A673 (cell line): ENCODE results near the gene SEMA3E. TPM values are rescaled to one million over a fixed set of nuclear protein-coding genes. Genes with fewer than 3 reads are reported as not detected.

Experiments used
- BruUV-seq: library from RNA; stranded (reverse); fragments of 400-500 nt; replicated peaks from 2 replicates; lab custom pipeline; 2021; lab: Mats Ljungman, UMichigan
- CTCF ChIA-PET: fragments of 300-600 bp; sonication (Branson Sonifier 250); formaldehyde crosslinking; loops from one replicate; lab custom pipeline; 2022; ENCODE audit warnings: antibody characterized with exemption; lab: Charles Lee
- POLR2A ChIA-PET: fragments of 300-600 bp; sonication (Branson Sonifier 250); formaldehyde crosslinking; loops from one replicate; lab custom pipeline; 2022; ENCODE audit warnings: antibody characterized with exemption; ENCODE audit not compliant: low non-redundant PET; lab: Charles Lee
- DNase-seq: peaks from one replicate; pipeline ENCODE4 v3.0.0-alpha.2; 2015; ENCODE audit warnings: low spot score
- H3K27ac ChIP-seq: fragments of 200-600 bp; sonication (generic); 2 replicates; pipeline ENCODE4 v1.5.1; 2016; ENCODE audit warnings: mixed run types, low read depth, mild to moderate bottlenecking, mixed read lengths, antibody characterized with exemption, low read length; ENCODE audit not compliant: poor library complexity, severe bottlenecking
- H3K27me3 ChIP-seq: fragments of 200-600 bp; sonication (generic); replicated peaks from 2 replicates; pipeline ENCODE4 v1.6.1; 2017; ENCODE audit warnings: mixed run types, low read depth, mild to moderate bottlenecking, mixed read lengths, antibody characterized with exemption, low read length; ENCODE audit not compliant: insufficient read depth, poor library complexity
- H3K36me3 ChIP-seq: fragments of 200-600 bp; sonication (generic); 2 replicates; pipeline ENCODE4 v1.6.1; 2016; ENCODE audit warnings: mixed run types, mild to moderate bottlenecking, mixed read lengths, antibody characterized with exemption, low read length; ENCODE audit not compliant: insufficient read depth, poor library complexity, severe bottlenecking
- H3K4me1 ChIP-seq: fragments of 200-600 bp; sonication (generic); 2 replicates; pipeline ENCODE4 v1.6.1; 2017; ENCODE audit warnings: mixed run types, mild to moderate bottlenecking, mixed read lengths, antibody characterized with exemption, low read length; ENCODE audit not compliant: insufficient read depth, poor library complexity, severe bottlenecking
- H3K4me3 ChIP-seq: fragments of 200-600 bp; sonication (generic); 2 replicates; pipeline ENCODE4 v1.5.1; 2016; ENCODE audit warnings: low read depth, mixed run types, mild to moderate bottlenecking, mixed read lengths, low read length; ENCODE audit not compliant: poor library complexity, severe bottlenecking
- H3K9me3 ChIP-seq: fragments of 200-600 bp; sonication (generic); 2 replicates; pipeline ENCODE4 v1.6.1; 2016; ENCODE audit warnings: mixed run types, low read depth, mild to moderate bottlenecking, mixed read lengths, antibody characterized with exemption, low read length; ENCODE audit not compliant: poor library complexity, severe bottlenecking
- CTCF ChIP-seq: fragments of 300-800, 200-600 bp; sonication (generic); conservative IDR thresholded peaks from 2 replicates; pipeline ENCODE4 v1.5.1; 2017; ENCODE audit warnings: low read depth, mild to moderate bottlenecking, antibody characterized with exemption, low read length, moderate library complexity, mixed read lengths
- EZH2 ChIP-seq: fragments of 200-600 bp; sonication (generic); IDR thresholded peaks from 2 replicates; pipeline ENCODE4 v1.6.1; 2017; ENCODE audit warnings: borderline replicate concordance, low read depth, mild to moderate bottlenecking, mixed read lengths, antibody characterized with exemption, low read length; ENCODE audit not compliant: poor library complexity, severe bottlenecking
- intact Hi-C: fragments of 100-400 bp; cut with micrococcal nuclease; formaldehyde crosslinking; loops from one replicate; pipeline ENCODE4 v1.10.0; 2022; ENCODE audit not compliant: unreplicated experiment
- total RNA-seq: library from RNA; stranded (reverse); gene quantifications from 2 replicates; pipeline ENCODE4 v1.2.3, GENCODE V29; 2021

Gene SEMA3E
- total RNA-seq, 1 experiment from 2014 or later: not detected

GRCh38 chr7:83608716-83609115, 40.2 kb downstream of the SEMA3E start:
- Histone ChIP-seq H3K27ac (no peak overlapping the region), H3K36me3 (no peaks in the 10 kb centered on the region), H3K4me3 (no peak overlapping the region), H3K9me3 (no peaks in the 10 kb centered on the region), H3K27me3 (peaks cover 10% of the 10 kb centered on the region), H3K4me1 (no peaks in the 10 kb centered on the region)
- intact Hi-C loops: no loop called here
- ChIA-PET CTCF (no interaction called here), POLR2A (no interaction called here)
- TF ChIP-seq CTCF (no peak), EZH2 (no peak)
- BruUV-seq: no TSS peak
- no peak for DNase-seq

GRCh38 chr7:83603649-83604048, 45.3 kb downstream of the SEMA3E start:
- intact Hi-C loops: no loop called here
- TF ChIP-seq CTCF (no peak), EZH2 (no peak)
- ChIA-PET POLR2A (no interaction called here), CTCF (no interaction called here)
- Histone ChIP-seq H3K4me1 (no peaks in the 10 kb centered on the region), H3K27me3 (peaks cover 5% of the 10 kb centered on the region), H3K9me3 (no peaks in the 10 kb centered on the region), H3K4me3 (no peak overlapping the region), H3K27ac (no peak overlapping the region), H3K36me3 (no peaks in the 10 kb centered on the region)
- BruUV-seq: no TSS peak
- DNase-seq: no peak

GRCh38 chr7:83599131-83599530, 49.8 kb downstream of the SEMA3E start:
- H3K27me3 ChIP-seq: peaks cover 13% of the 10 kb centered on the region
- no peaks in the 10 kb centered on the region for H3K36me3 ChIP-seq
- no peak overlapping the region for H3K4me3 ChIP-seq
- intact Hi-C loops: no loop called here
- no TSS peak for BruUV-seq
- DNase-seq: no peak
- H3K27ac ChIP-seq: no peak overlapping the region
- ChIA-PET POLR2A (interaction anchor here (0.5 kb wide), 1 partner anchor 426 kb away, joined by 4 read pairs; no protein-coding TSS in a partner anchor), CTCF (no interaction called here)
- H3K9me3 ChIP-seq: no peaks in the 10 kb centered on the region
- H3K4me1 ChIP-seq: no peaks in the 10 kb centered on the region
- TF ChIP-seq EZH2 (no peak), CTCF (no peak)
